ENCODE data around the gene ATP2B1.
"Not testable (repeated sequence)": the region's sequence is repeated elsewhere in the genome, so short reads cannot be mapped to it uniquely, and the experiment has no call there.

The ATP2B1 gene
- total RNA-seq = 100 to 749 (median 209) reads per million in 17 experiments

GRCh38 chr12:89708565-89709156 is at the start of gene ATP2B1:
Gene ATP2B1 (minus strand): TSS chr12:89708838. CDS start chr12:89655886, 52,952 bp downstream.
- peak; percentile 91 to 97 (median 94) for DNase-seq

GRCh38 chr12:89757987-89758386 is 49.3 kb upstream of the ATP2B1 start:
- not testable (repeated sequence) for DNase-seq

- DNase-seq = peak; percentile 70 to 100 (median 96)
These were observed 48.2 kb upstream of the ATP2B1 start for GRCh38 chr12:89756585-89757398.

GRCh38 chr12:89756194-89756584 is 47.6 kb upstream of the ATP2B1 start:
- DNase-seq = peak; percentile 46 to 81 (median 66)

GRCh38 chr12:89753997-89754396 is 45.4 kb upstream of the ATP2B1 start:
- no peak for DNase-seq

GRCh38 chr12:89752341-89752740 is 43.7 kb upstream of the ATP2B1 start:
- DNase-seq = no peak

GRCh38 chr12:89750389-89751351 is 42.0 kb upstream of the ATP2B1 start:
- peak in 1 of 4 experiments; percentile 17 for DNase-seq

- DNase-seq = no peak
These were observed 40.2 kb upstream of the ATP2B1 start for GRCh38 chr12:89748791-89749190.

- DNase-seq = no peak
These were observed 36.6 kb upstream of the ATP2B1 start for GRCh38 chr12:89745286-89745685.

GRCh38 chr12:89742337-89743022 is 33.8 kb upstream of the ATP2B1 start:
- peak in 2 of 4 experiments; percentile 19 to 46 for DNase-seq

- no peak for DNase-seq
These were observed 32.3 kb upstream of the ATP2B1 start for GRCh38 chr12:89740943-89741342.

GRCh38 chr12:89736995-89737394 is 28.4 kb upstream of the ATP2B1 start:
- no peak for DNase-seq

GRCh38 chr12:89733579-89734201 is 25.1 kb upstream of the ATP2B1 start:
- DNase-seq = peak; percentile 28 to 65 (median 46)

- peak in 1 of 4 experiments; percentile 10 for DNase-seq
These were observed 23.9 kb upstream of the ATP2B1 start for GRCh38 chr12:89732522-89732921.

- peak; percentile 41 to 77 (median 69) for DNase-seq
These were observed 23.0 kb upstream of the ATP2B1 start for GRCh38 chr12:89731614-89732013.

- DNase-seq = peak in 2 of 4 experiments; percentile 16 to 25
These were observed 22.5 kb upstream of the ATP2B1 start for GRCh38 chr12:89731089-89731488.

GRCh38 chr12:89729946-89730459 is 21.4 kb upstream of the ATP2B1 start:
- DNase-seq = no peak

- DNase-seq = no peak
These were observed 14.6 kb upstream of the ATP2B1 start for GRCh38 chr12:89723276-89723675.

GRCh38 chr12:89721291-89721987 is 12.8 kb upstream of the ATP2B1 start:
- peak; percentile 42 to 86 (median 74) for DNase-seq

GRCh38 chr12:89717759-89718523 is 9.3 kb upstream of the ATP2B1 start:
- no peak for DNase-seq
